Lower leg skin (tissue), 3 donors: ENCODE results near the gene FBXL22.

Source experiments
- POLR2A ChIP-seq, 2 donors: fragments of 450-650 bp; IDR thresholded peaks; one replicate each; pipeline ENCODE4 v1.6.1; 2016 to 2017; ENCODE audit warnings: antibody characterized with exemption in 2 of 2, mild to moderate bottlenecking in 1 of 2, moderate library complexity in 1 of 2
- TF ChIP-seq, protein P1 (sequence below), 3 donors: fragments of 450-650 bp; IDR thresholded peaks; one replicate each; pipeline ENCODE4 v1.5.1; 2016; ENCODE audit warnings: antibody characterized with exemption in 3 of 3, mild to moderate bottlenecking in 3 of 3, moderate library complexity in 2 of 3

DNA sequence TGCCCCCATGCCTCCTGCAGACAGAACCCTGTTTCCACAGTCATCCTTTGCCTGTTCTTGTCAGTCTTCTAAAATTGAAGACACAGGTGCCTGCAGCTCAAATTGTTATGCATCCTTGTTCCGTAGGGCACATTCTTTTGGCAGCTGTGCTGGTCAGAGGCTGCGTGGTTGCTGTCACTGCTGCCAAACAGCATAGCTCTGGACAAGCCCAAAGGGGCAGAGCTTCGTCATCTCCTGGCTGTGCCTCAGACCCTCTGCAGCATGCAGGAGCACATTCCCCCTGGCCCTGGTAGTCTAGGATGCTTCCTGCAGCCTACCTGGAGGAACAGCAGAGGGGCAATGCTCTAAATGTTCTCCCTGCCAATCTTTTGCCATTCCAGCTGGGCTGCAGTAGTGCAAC, 2.1 kb upstream of the FBXL22 start:
- TF ChIP-seq, protein P1, sequence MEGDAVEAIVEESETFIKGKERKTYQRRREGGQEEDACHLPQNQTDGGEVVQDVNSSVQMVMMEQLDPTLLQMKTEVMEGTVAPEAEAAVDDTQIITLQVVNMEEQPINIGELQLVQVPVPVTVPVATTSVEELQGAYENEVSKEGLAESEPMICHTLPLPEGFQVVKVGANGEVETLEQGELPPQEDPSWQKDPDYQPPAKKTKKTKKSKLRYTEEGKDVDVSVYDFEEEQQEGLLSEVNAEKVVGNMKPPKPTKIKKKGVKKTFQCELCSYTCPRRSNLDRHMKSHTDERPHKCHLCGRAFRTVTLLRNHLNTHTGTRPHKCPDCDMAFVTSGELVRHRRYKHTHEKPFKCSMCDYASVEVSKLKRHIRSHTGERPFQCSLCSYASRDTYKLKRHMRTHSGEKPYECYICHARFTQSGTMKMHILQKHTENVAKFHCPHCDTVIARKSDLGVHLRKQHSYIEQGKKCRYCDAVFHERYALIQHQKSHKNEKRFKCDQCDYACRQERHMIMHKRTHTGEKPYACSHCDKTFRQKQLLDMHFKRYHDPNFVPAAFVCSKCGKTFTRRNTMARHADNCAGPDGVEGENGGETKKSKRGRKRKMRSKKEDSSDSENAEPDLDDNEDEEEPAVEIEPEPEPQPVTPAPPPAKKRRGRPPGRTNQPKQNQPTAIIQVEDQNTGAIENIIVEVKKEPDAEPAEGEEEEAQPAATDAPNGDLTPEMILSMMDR (IDR thresholded peaks at IDR 0.05), result no peak
- TF ChIP-seq POLR2A (IDR thresholded peaks at IDR 0.05), result no peak
